IMR-90 (cell line): ENCODE data around the gene DEFB131A.
"Not testable (repeated sequence)": the region's sequence is repeated elsewhere in the genome, so short reads cannot be mapped to it uniquely, and the experiment has no call there.

ENCODE experiments used
- CEBPB ChIP-seq: IDR thresholded peaks from 2 replicates; pipeline ENCODE4 v1.6.1; 2012; ENCODE audit warnings: low read depth, low read length, improper control_type of control experiment
- CTCF ChIP-seq: conservative IDR thresholded peaks from 2 replicates; pipeline ENCODE4 v1.5.1; 2012; ENCODE audit warnings: mild to moderate bottlenecking, low read depth, low read length, improper control_type of control experiment
- NFE2L2 ChIP-seq: fragments of 150-350 bp; IDR thresholded peaks from 2 replicates; pipeline ENCODE4 v1.6.1; 2016; ENCODE audit warnings: low read depth, mild to moderate bottlenecking, low read length
- POLR2A ChIP-seq: IDR thresholded peaks from 2 replicates; pipeline ENCODE4 v1.6.1; 2012; ENCODE audit warnings: mild to moderate bottlenecking, low read depth, low read length
- RCOR1 ChIP-seq: IDR thresholded peaks from 2 replicates; pipeline ENCODE4 v1.6.1; 2012; ENCODE audit warnings: mild to moderate bottlenecking, low read length, improper control_type of control experiment; ENCODE audit not compliant: insufficient replicate concordance
- SMC3 ChIP-seq: fragments of 150-350 bp; IDR thresholded peaks from 2 replicates; pipeline ENCODE4 v1.6.1; 2016; ENCODE audit warnings: low read depth, mild to moderate bottlenecking, antibody characterized with exemption, low read length, moderate library complexity

DNA sequence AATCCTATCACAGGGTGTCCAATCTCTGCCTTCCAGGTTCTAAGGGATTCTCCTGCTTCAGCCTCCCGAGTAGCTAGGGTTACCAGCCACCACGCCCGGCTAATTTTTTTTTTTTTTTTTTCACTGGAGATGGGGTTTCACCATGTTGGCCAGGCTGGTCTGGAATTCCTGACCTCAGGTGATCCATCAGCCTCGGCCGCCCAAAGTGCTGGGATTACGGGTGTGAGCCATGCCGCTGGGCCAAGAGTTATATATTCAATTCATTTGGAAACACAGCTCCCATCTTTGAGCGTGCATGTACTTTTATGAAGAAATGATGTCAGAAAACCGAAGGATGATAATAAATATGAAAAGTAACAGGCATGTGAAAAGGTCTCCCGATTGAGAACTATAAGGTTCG, 38.7 kb downstream of the DEFB131A start:
- TF ChIP-seq RCOR1, CTCF, POLR2A, CEBPB, SMC3, NFE2L2: not testable (repeated sequence)
